HG03135 (cell line): ENCODE results near the gene CIDEC.
"Not testable (repeated sequence)": the region's sequence is repeated elsewhere in the genome, so short reads cannot be mapped to it uniquely, and the experiment has no call there.

ENCODE experiments used
- ATAC-seq: cut with Tn5 transposase; IDR thresholded peaks from one replicate; pipeline ENCODE4 v1.9.1; 2021; ENCODE audit warnings: mild to moderate bottlenecking, moderate library complexity; ENCODE audit not compliant: unreplicated experiment

The CIDEC gene

GRCh38 chr3:9902372-9903237 lies 22.6 kb upstream of the CIDEC start, which contains the start of gene IL17RE:
Gene IL17RE, plus strand, starts transcription at chr3:9902848. Its CDS starts 85 bp downstream, at chr3:9902933.
- ATAC-seq, result no peak

DNA sequence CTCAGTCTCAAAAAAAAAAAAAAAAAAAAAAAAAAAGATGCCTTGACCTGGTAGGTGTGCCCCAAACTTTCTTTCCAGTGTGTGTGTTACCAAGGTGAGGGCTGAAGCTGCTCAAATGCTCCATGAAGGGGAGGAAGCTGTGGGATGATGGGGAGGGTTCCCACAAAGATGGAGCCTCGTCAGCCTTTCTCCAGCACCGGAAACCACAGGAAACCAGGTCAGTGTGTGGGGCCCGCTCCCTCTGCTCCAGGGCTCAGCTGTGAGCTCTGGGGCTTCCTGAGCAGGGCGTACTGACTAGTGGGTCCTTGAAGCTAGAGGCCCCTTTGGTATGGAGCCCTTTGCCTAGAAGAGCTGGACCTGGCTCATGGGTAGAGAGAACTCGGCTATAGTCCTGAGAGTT lies 21.9 kb upstream of the CIDEC start:
- ATAC-seq, result no peak

DNA sequence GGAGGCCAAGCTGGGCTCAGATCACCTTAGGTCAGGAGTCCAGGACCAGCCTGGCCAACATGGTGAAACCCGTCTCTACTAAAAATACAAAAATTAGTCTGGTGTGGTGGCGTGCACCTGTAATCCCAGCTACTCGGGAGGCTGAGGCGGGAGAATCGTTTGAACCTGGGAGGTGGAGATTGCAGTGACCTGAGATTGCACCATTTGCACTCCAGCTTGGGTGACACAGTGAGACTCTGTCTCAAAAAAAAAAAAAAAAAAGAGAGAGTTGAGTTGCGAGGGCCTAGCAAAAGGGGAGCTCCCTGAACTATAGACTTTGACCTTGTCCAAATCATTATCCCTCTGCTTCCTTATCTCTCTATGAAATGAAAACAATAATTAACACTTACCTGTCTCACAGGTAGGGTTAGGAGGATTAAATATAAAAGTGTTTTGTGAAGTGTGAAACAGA lies 20.9 kb upstream of the CIDEC start:
- ATAC-seq, result not testable (repeated sequence)

- no peak for ATAC-seq
Observed at GRCh38 chr3:9899289-9899791, 19.3 kb upstream of the CIDEC start.

GRCh38 chr3:9898467-9899241 lies 18.6 kb upstream of the CIDEC start:
- ATAC-seq, result no peak

DNA sequence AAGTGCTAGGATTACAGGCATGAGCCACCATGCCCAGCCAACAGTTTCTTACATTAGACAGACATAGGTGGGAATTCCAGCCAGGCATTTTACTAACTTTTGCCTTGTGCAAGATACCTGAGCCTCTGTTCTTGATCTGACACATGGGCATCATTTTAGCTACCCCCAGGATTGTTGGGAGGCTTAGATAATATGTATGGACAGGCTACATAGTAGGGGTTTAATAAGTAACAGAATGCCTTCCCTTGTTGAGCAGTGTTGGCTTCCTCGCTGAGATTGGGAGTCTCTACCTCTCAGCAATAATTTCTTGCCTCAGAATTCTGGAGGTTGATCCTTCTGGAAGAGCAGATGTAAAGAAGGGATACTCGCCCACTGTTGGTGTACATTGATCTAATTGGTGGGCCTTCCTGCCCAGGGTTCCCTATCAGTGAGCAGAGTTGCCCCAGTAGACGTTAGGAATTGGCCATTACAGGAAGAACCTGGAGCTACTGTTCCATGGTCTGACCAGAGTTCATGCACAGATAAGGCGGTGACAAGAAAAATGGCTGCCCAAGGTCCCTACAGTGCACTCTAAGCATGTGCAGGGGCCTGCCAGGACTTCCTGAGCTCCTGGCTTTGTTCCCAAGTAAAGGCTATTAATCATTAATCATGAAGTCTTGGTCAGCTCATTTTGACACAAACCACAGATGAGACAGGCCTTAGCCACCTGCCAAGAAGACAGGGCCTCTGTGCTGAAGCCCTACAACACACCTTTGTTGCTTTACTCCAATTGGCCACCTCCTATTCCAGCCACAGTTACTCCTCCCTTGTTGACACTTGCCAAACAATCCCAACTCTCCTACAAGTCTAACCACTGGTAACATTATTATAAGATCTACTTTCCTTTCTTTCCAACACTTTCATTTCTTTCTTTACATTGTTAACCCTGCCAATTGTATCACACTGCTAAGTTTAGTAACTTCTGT lies 17.6 kb upstream of the CIDEC start:
- ATAC-seq, result no peak

- ATAC-seq, result not testable (repeated sequence)
Observed at GRCh38 chr3:9896755-9897407, 16.8 kb upstream of the CIDEC start.

DNA sequence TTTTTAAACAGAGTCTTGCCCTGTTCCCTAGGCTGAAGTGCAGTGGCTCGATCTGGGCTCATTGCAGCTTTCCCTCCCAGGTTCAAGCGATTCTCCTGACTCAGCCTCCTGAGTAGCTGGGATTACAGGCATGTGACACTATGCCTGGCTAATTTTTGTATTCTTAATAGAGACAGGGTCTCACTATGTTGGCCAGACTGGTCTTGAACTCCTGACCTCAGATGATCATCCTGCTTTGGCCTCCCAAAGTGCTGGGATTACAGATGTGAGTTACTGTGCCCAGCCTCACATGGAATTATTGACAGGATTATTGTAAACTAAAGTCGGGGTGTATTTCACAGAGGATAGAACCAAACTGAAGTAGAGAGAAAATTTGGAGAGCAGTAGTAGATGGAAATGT lies 15.7 kb upstream of the CIDEC start:
- not testable (repeated sequence) for ATAC-seq

DNA sequence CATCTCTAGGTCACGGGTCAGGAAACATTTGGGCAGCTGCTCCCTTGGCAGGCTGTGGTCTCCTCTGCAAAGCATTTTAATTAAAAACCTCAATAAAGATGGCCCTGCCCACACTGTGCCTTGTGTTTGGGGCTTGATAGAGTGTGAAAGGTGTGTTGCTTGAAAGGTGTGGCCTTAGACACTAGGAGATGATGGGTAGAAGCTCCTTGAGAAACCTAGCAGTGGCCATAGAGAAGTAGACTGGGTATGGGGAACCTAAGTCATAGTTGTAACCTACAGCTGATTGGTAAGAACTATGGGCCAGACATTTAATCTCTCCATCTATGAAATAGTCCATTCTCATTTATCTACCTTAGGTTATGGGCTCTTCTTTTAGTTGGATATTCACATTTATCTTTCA lies 13.7 kb upstream of the CIDEC start:
- no peak for ATAC-seq

- no peak for ATAC-seq
Observed at GRCh38 chr3:9891072-9891622, 11.1 kb upstream of the CIDEC start.

DNA sequence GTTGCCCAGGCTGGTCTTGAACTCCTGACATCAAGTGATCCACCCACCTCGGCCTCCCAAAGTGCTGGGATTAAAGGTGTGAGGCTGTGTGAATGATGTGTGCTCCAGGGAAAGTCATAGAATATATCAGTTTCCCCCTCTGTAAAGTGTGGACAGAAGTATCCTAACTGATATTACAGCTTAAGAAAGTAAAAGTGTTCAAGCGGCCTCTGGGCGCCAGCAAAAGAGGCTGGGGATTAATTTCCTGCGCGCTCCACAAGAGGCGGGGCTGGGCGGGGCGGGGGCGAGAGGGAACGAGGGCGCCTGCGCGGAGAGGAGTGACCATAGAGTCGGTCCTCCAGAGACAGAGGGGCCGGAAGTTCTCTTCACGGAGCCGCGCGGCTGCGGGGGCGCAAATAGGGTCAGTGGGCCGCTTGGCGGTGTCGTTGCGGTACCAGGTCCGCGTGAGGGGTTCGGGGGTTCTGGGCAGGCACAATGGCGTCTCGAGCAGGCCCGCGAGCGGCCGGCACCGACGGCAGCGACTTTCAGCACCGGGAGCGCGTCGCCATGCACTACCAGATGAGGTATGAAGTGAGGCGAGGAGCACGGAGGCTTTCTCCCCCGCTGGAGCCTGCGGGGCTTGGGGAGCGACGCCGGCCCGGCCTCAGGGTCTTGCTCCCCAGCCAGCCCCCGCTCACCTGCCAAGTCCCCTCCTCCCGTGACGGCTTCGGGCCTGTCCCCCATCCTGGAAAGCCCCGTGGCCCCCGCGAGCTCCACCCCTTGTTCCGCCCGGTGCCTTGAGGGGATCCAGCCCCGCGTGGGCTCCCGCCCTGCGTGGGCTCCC lies 10.4 kb upstream of the CIDEC start, which contains the start of gene JAGN1:
JAGN1 (plus strand) TSS at position 362 of the 823 bp plus-strand sequence; CDS start at position 475, 113 bp downstream.
- ATAC-seq, result peak; percentile 77

DNA sequence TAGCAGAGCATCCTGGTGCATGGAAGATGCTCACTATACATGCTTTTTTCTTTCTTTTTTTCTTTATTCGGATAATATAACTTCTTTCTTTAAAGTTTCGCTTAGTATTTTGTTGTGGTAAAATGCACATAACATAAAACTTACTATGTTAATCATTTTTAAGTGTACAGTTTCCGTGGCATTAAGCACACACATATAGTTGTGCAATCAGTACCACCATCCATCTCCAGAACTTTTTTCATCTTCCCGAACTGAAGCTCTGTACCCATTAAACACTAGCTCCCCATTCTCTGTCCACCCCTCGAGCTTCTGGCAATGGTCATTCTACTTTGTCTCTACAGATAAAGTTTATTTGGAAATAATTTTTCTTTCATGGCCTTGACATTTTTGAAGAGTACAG lies 9.4 kb upstream of the CIDEC start:
- no peak for ATAC-seq

- no peak for ATAC-seq
Observed at GRCh38 chr3:9888540-9888939, 8.5 kb upstream of the CIDEC start.

DNA sequence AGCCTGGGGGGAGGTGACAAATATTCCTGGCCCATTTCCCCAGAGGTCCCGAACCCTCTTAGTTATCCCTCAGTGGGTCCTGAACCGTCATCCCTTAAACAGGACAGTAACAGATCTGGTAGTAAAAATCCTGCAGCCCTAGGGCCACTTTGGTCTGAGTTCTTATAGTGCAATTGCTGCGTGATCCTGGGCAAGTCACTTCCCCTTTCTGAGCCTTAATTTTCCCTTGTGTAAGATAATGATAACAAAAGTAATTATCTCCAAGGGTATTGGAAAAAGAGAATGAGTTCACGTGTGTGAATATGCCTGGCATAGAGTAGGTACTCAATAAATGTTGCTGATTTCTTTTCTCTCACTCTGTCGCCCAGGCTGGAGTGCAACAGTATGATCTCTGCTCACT lies 7.4 kb upstream of the CIDEC start:
- no peak for ATAC-seq

- ATAC-seq, result no peak
Observed at GRCh38 chr3:9886328-9886727, 6.3 kb upstream of the CIDEC start.

DNA sequence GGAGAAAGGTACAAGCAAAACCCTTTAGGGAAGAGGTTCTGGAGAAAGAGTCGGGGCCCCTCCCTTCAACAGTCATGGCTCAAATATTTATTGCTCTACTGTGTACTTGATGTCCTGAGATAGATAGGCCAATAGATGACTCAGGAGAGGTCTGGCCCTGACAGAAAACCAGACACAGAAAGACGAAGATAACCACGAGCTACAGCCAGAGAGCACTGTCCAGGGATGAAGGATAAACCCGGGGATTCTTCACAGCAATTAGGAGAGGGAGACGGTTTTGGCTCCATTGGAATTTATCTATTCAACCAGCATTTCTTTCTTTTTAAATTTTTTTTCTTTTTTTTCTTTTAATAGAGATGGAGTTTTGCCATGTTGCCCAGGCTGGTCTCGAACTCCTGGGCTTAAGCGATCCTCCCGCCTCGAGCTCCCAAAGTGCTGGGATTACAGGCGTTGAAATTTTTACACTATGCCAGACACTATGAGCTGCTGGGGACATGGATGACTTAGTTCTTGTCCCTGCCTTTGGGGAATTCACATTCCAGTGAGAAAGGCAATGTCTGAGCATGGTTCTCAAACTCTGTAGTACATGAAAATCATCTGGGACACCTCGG lies 4.6 kb upstream of the CIDEC start:
- ATAC-seq, result no peak

GRCh38 chr3:9883706-9884554 lies 3.9 kb upstream of the CIDEC start:
- ATAC-seq, result no peak
